Keratinocyte (primary cell): ENCODE measurements around the gene FAM32A.

Experiments
- EZH2 ChIP-seq: IDR thresholded peaks from one replicate; pipeline ENCODE4 v1.6.1; 2012; ENCODE audit warnings: inconsistent platforms, mild to moderate bottlenecking, low read length, moderate library complexity
- TF ChIP-seq, protein P1 (sequence below), 3 experiments: IDR thresholded peaks in 1 of 3; conservative IDR thresholded peaks in 1 of 3; optimal IDR thresholded peaks in 1 of 3; 2 replicates in 2 of 3; 3 replicates in 1 of 3; pipeline versions ENCODE3 to v1.5.1; 2011; ENCODE audit warnings: low read length in 3 of 3, mild to moderate bottlenecking in 3 of 3, moderate library complexity in 2 of 3, control low read depth in 1 of 3, inconsistent platforms in 1 of 3; ENCODE audit not compliant: insufficient read depth in 2 of 3; ENCODE audit errors: extremely low read depth in 1 of 3

GRCh38 chr19:16175954-16176353 is 9.3 kb upstream of the FAM32A start:
- TF ChIP-seq, protein P1, sequence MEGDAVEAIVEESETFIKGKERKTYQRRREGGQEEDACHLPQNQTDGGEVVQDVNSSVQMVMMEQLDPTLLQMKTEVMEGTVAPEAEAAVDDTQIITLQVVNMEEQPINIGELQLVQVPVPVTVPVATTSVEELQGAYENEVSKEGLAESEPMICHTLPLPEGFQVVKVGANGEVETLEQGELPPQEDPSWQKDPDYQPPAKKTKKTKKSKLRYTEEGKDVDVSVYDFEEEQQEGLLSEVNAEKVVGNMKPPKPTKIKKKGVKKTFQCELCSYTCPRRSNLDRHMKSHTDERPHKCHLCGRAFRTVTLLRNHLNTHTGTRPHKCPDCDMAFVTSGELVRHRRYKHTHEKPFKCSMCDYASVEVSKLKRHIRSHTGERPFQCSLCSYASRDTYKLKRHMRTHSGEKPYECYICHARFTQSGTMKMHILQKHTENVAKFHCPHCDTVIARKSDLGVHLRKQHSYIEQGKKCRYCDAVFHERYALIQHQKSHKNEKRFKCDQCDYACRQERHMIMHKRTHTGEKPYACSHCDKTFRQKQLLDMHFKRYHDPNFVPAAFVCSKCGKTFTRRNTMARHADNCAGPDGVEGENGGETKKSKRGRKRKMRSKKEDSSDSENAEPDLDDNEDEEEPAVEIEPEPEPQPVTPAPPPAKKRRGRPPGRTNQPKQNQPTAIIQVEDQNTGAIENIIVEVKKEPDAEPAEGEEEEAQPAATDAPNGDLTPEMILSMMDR (optimal IDR thresholded peaks at IDR 0.05 in 1 of 3, IDR thresholded peaks at IDR 0.05 in 1 of 3, conservative IDR thresholded peaks at IDR 0.05 in 1 of 3; ENCODE audit: extremely low read depth in 1 of 3, insufficient read depth in 2 of 3, low read length in 3 of 3) = no peak
- TF ChIP-seq EZH2 = no peak
